Natural killer cell (primary cell): ENCODE data around the gene FOXC2. TPM values are rescaled to one million over a fixed set of nuclear protein-coding genes. Genes with fewer than 3 reads are reported as not detected.

Experiments used
- ATAC-seq, 3 donors: fragments of 150-1000 bp in 2 of 3; fragments of 200-7000 bp in 1 of 3; cut with Tn5 transposase; 1 replicate in 1 of 3; 2 replicates in 2 of 3; pipeline ENCODE4 v1.10.0; 2021; ENCODE audit warnings: mild to moderate bottlenecking in 2 of 3, moderate library complexity in 2 of 3
- DNase-seq, 2 donors: peaks; one replicate each; pipeline versions ENCODE4 v3.0.0 to v3.0.0-alpha.2; 2013 to 2021; ENCODE audit warnings: mixed read lengths in 1 of 2
- H3K27ac ChIP-seq: one replicate; pipeline ENCODE4 v1.5.1; 2013; ENCODE audit warnings: mild to moderate bottlenecking, low read length
- H3K27me3 ChIP-seq: one replicate; pipeline ENCODE4 v1.6.1; 2013; ENCODE audit warnings: low read length; ENCODE audit not compliant: control insufficient read depth, insufficient read depth
- H3K36me3 ChIP-seq: one replicate; pipeline ENCODE4 v1.6.1; 2013; ENCODE audit warnings: low read length; ENCODE audit not compliant: control insufficient read depth, insufficient read depth
- H3K4me1 ChIP-seq: one replicate; pipeline ENCODE4 v1.6.1; 2013; ENCODE audit warnings: low read length; ENCODE audit not compliant: control insufficient read depth, insufficient read depth
- H3K4me3 ChIP-seq: one replicate; pipeline ENCODE4 v1.5.1; 2013; ENCODE audit warnings: low read length
- H3K9me3 ChIP-seq: one replicate; pipeline ENCODE4 v1.6.1; 2013; ENCODE audit warnings: low read length; ENCODE audit not compliant: control insufficient read depth, insufficient read depth
- H3K27ac Mint-ChIP-seq, 2 donors: one replicate each; pipeline ENCODE4 v1.8.0; 2022; ENCODE audit warnings: mild to moderate bottlenecking in 2 of 2, mixed read lengths in 2 of 2, moderate library complexity in 1 of 2
- H3K27me3 Mint-ChIP-seq, 2 donors: one replicate each; pipeline ENCODE4 v1.8.0; 2022; ENCODE audit warnings: low read depth in 2 of 2, mixed read lengths in 2 of 2
- H3K36me3 Mint-ChIP-seq: one replicate; pipeline ENCODE4 v1.8.0; 2022; ENCODE audit warnings: mixed read lengths
- H3K4me1 Mint-ChIP-seq, 2 donors: one replicate each; pipeline ENCODE4 v1.8.0; 2022; ENCODE audit warnings: mixed read lengths in 2 of 2
- H3K4me3 Mint-ChIP-seq: one replicate; pipeline ENCODE4 v1.8.0; 2022; ENCODE audit warnings: mild to moderate bottlenecking, moderate library complexity, mixed read lengths
- H3K9me3 Mint-ChIP-seq, 2 donors: one replicate each; pipeline ENCODE4 v1.8.0; 2022; ENCODE audit warnings: mixed read lengths in 2 of 2
- CTCF ChIP-seq: fragments of 200-600 bp; IDR thresholded peaks from one replicate; pipeline ENCODE4 v1.8.0; 2022; ENCODE audit warnings: antibody characterized with exemption
- WGBS: methylation state at CpG from one replicate; pipeline ENCODE4 v1.1.7; 2013; ENCODE audit warnings: missing lambda C conversion rate; ENCODE audit not compliant: insufficient coverage; 5-methylcytosine and 5-hydroxymethylcytosine counted together
- intact Hi-C: fragments of 100-400 bp; cut with micrococcal nuclease; formaldehyde crosslinking; loops from one replicate; pipeline ENCODE4 v1.14.2; 2022
- total RNA-seq, 4 donors: library from RNA; stranded (reverse); fragments of 120-200 nt in 1 of 4; gene quantifications; one replicate each; pipeline versions ENCODE4 v1.2.3 to v1.2.4, GENCODE V29; 2013 to 2022

Gene FOXC2
- total RNA-seq, 3 donors from 2014 or later (not counting 1 experiment from before 2014, with no cell fraction given) = 0.14 TPM; not detected in 2

- no peaks in the 10 kb centered on the region for H3K9me3 ChIP-seq
- H3K9me3 Mint-ChIP-seq = no peaks in the 10 kb centered on the region
- no peak for TF ChIP-seq CTCF
- ATAC-seq (no peak), DNase-seq (no peak)
- intact Hi-C loops = no loop called here
- no peak overlapping the region for H3K4me3 Mint-ChIP-seq
- no peaks in the 10 kb centered on the region for H3K36me3 ChIP-seq
- WGBS = 79% methylated on average over 10 of the region's 13 CpGs
- H3K27ac ChIP-seq = no peak overlapping the region
- H3K4me3 ChIP-seq = no peak overlapping the region
- H3K4me1 Mint-ChIP-seq = no peaks in the 10 kb centered on the region
- no peak overlapping the region for H3K27ac Mint-ChIP-seq
- no peaks in the 10 kb centered on the region for H3K36me3 Mint-ChIP-seq
- peaks cover 4% of the 10 kb centered on the region for H3K27me3 ChIP-seq
- H3K4me1 ChIP-seq = no peaks in the 10 kb centered on the region
- H3K27me3 Mint-ChIP-seq = peaks cover 17 to 31% of the 10 kb centered on the region in 2 donors
Observed at GRCh38 chr16:86593913-86594620, 27.4 kb downstream of the FOXC2 start.

- peaks cover 4% of the 10 kb centered on the region for H3K27me3 ChIP-seq
- H3K4me3 ChIP-seq = no peak overlapping the region
- intact Hi-C loops = no loop called here
- H3K36me3 Mint-ChIP-seq = no peaks in the 10 kb centered on the region
- H3K36me3 ChIP-seq = no peaks in the 10 kb centered on the region
- H3K4me1 ChIP-seq = no peaks in the 10 kb centered on the region
- H3K4me1 Mint-ChIP-seq = no peaks in the 10 kb centered on the region
- no peak overlapping the region for H3K27ac Mint-ChIP-seq
- no peak for DNase-seq
- WGBS = 95% methylated on average over 8 of the region's 8 CpGs
- H3K27me3 Mint-ChIP-seq = peaks cover 20 to 36% of the 10 kb centered on the region in 2 donors
- no peaks in the 10 kb centered on the region for H3K9me3 ChIP-seq
- H3K27ac ChIP-seq = no peak overlapping the region
- no peak overlapping the region for H3K4me3 Mint-ChIP-seq
- H3K9me3 Mint-ChIP-seq = no peaks in the 10 kb centered on the region
- TF ChIP-seq CTCF = no peak
- ATAC-seq = no peak
Observed at GRCh38 chr16:86594721-86595120, 28.1 kb downstream of the FOXC2 start.

- Mint-ChIP-seq H3K27ac (no peak overlapping the region), H3K9me3 (no peaks in the 10 kb centered on the region), H3K4me3 (no peak overlapping the region), H3K36me3 (no peaks in the 10 kb centered on the region), H3K27me3 (peaks cover 24 to 44% of the 10 kb centered on the region in 2 donors), H3K4me1 (no peaks in the 10 kb centered on the region)
- Histone ChIP-seq H3K27ac (no peak overlapping the region), H3K4me3 (no peak overlapping the region), H3K4me1 (no peaks in the 10 kb centered on the region), H3K27me3 (peaks cover 4% of the 10 kb centered on the region), H3K9me3 (no peaks in the 10 kb centered on the region), H3K36me3 (no peaks in the 10 kb centered on the region)
- ATAC-seq = no peak
- 80% methylated on average over 10 of the region's 10 CpGs for WGBS
- intact Hi-C loops = no loop called here
- no peak for DNase-seq
- TF ChIP-seq CTCF = no peak
Observed at GRCh38 chr16:86595983-86596605, 29.5 kb downstream of the FOXC2 start.
